Skeletal muscle satellite cell (primary cell): ENCODE measurements around the gene FAAH2.
"Not testable (repeated sequence)": the region's sequence is repeated elsewhere in the genome, so short reads cannot be mapped to it uniquely, and the experiment has no call there.

Experiments
- H3K27me3 ChIP-seq: 2 replicates; pipeline ENCODE4 v1.7.0; 2013; ENCODE audit warnings: low read length; ENCODE audit not compliant: control insufficient read depth, insufficient read depth
- H3K36me3 ChIP-seq: 2 replicates; pipeline ENCODE4 v1.7.0; 2013; ENCODE audit warnings: mild to moderate bottlenecking, control low read depth, low read length; ENCODE audit not compliant: insufficient read depth
- H3K4me1 ChIP-seq: 2 replicates; pipeline ENCODE4 v1.7.0; 2013; ENCODE audit warnings: low read length; ENCODE audit not compliant: control insufficient read depth, insufficient read depth
- H3K4me2 ChIP-seq: 2 replicates; pipeline ENCODE4 v1.7.0; 2013; ENCODE audit warnings: mild to moderate bottlenecking, low read length
- H3K4me3 ChIP-seq: 2 replicates; pipeline ENCODE4 v1.7.0; 2013; ENCODE audit warnings: low read length
- H3K9ac ChIP-seq: 2 replicates; pipeline ENCODE4 v1.7.0; 2013; ENCODE audit warnings: mild to moderate bottlenecking, low read depth, low read length, moderate library complexity
- H3K9me3 ChIP-seq: replicated peaks from 2 replicates; pipeline ENCODE4 v1.7.0; 2013; ENCODE audit warnings: mild to moderate bottlenecking, control low read depth, low read length

Gene FAAH2

DNA sequence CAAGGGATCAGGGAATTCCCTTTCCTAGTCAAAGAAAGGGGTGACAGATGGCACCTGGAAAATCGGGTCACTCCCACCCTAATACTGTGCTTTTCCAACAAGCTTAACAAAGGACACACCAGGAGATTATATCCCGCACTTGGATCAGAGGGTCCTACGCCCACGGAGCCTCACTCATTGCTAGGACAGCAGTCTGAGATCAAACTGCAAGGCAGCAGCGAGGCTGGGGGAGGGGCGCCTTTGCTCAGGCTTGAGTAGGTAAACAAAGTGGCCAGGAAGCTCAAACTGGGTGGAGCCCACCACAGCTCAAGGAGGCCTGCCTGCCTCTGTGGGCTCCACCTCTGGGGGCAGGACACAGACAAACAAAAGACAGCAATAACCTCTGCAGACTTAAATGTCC lies 9.2 kb downstream of the FAAH2 start:
- H3K27me3 ChIP-seq, H3K9me3 ChIP-seq, H3K4me1 ChIP-seq, H3K4me3 ChIP-seq, H3K36me3 ChIP-seq, H3K9ac ChIP-seq, H3K4me2 ChIP-seq: not testable (repeated sequence)

DNA sequence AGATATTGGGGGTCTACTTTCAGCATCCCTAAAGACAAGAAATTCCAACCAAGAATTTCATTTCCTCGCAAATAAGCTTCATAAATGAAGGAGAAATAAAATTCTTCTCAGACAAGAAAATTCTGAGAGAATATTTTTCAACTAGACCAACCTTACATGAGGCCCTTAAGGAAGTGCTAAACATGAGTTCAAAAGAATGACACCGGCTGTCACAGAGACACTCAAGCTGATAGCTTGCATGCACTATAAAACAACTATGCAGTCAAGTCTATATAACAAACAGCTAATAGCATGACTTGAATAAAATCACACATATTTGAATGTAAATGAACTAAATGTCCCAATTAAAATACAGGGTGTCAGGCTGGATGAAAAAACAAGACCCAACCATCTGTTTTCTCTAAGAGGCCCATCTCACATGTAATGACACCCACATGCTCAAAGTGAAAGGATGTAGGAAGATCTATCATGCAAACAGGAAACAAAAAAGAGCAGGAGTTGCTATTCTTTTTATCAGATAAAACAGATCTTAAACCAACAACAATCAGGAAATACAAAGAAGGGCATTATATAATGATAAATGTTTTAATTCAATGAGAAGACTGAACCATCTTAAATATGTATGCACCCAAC lies 27.2 kb downstream of the FAAH2 start:
- no peak overlapping the region for H3K9ac ChIP-seq
- H3K36me3 ChIP-seq = no peaks in the 10 kb centered on the region
- H3K4me1 ChIP-seq = no peaks in the 10 kb centered on the region
- no peaks in the 10 kb centered on the region for H3K9me3 ChIP-seq
- no peak overlapping the region for H3K4me3 ChIP-seq
- H3K27me3 ChIP-seq = no peaks in the 10 kb centered on the region
- H3K4me2 ChIP-seq = no peak overlapping the region

DNA sequence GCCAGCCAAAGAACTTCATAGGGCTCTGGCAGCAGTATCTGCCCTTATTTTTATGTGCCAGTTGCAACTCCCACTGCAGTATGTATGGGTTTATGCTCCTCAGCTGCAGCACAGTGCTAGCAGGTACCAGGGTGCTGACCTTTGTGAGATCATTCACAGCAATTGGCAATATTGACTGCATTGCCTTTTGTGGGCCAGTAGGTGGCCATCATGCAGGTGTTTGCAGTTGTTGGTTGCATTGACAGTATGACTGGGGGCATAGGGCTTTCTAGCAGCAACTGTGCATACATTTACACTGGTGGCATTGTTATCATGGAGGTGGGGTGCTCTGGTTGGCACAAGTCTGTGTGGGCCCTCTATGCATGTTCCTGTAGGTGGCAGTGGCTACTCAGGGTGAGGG lies 42.5 kb downstream of the FAAH2 start:
- no peak overlapping the region for H3K4me3 ChIP-seq
- H3K9me3 ChIP-seq = peaks cover 3% of the 10 kb centered on the region
- H3K36me3 ChIP-seq = no peaks in the 10 kb centered on the region
- no peak overlapping the region for H3K4me2 ChIP-seq
- H3K4me1 ChIP-seq = no peaks in the 10 kb centered on the region
- H3K27me3 ChIP-seq = no peaks in the 10 kb centered on the region
- no peak overlapping the region for H3K9ac ChIP-seq

GRCh38 chrX:57335790-57336189 lies 49.3 kb downstream of the FAAH2 start:
- H3K4me3 ChIP-seq, H3K9me3 ChIP-seq, H3K27me3 ChIP-seq, H3K36me3 ChIP-seq, H3K9ac ChIP-seq, H3K4me2 ChIP-seq, H3K4me1 ChIP-seq: not testable (repeated sequence)

GRCh38 chrX:57353472-57354132 lies 67.1 kb downstream of the FAAH2 start:
- Histone ChIP-seq H3K36me3 (no peaks in the 10 kb centered on the region), H3K27me3 (no peaks in the 10 kb centered on the region), H3K9me3 (no peaks in the 10 kb centered on the region), H3K4me3 (no peak overlapping the region), H3K4me1 (no peaks in the 10 kb centered on the region), H3K9ac (no peak overlapping the region), H3K4me2 (no peak overlapping the region)

GRCh38 chrX:57364145-57364544 lies 77.6 kb downstream of the FAAH2 start:
- H3K4me2 ChIP-seq = no peak overlapping the region
- no peak overlapping the region for H3K9ac ChIP-seq
- H3K27me3 ChIP-seq = no peaks in the 10 kb centered on the region
- H3K9me3 ChIP-seq = no peaks in the 10 kb centered on the region
- no peak overlapping the region for H3K4me3 ChIP-seq
- H3K4me1 ChIP-seq = no peaks in the 10 kb centered on the region
- no peaks in the 10 kb centered on the region for H3K36me3 ChIP-seq

- Histone ChIP-seq H3K4me3 (no peak overlapping the region), H3K27me3 (no peaks in the 10 kb centered on the region), H3K9me3 (no peaks in the 10 kb centered on the region), H3K36me3 (no peaks in the 10 kb centered on the region), H3K4me1 (no peaks in the 10 kb centered on the region), H3K4me2 (no peak overlapping the region), H3K9ac (no peak overlapping the region)
These were observed 79.9 kb downstream of the FAAH2 start for GRCh38 chrX:57366430-57366829.

GRCh38 chrX:57367649-57368048 lies 81.1 kb downstream of the FAAH2 start:
- Histone ChIP-seq H3K9ac (no peak overlapping the region), H3K36me3 (no peaks in the 10 kb centered on the region), H3K4me3 (no peak overlapping the region), H3K4me2 (no peak overlapping the region), H3K9me3 (no peaks in the 10 kb centered on the region), H3K27me3 (no peaks in the 10 kb centered on the region), H3K4me1 (no peaks in the 10 kb centered on the region)

- H3K4me3 ChIP-seq = no peak overlapping the region
- no peak overlapping the region for H3K4me2 ChIP-seq
- no peaks in the 10 kb centered on the region for H3K36me3 ChIP-seq
- no peaks in the 10 kb centered on the region for H3K4me1 ChIP-seq
- H3K9ac ChIP-seq = no peak overlapping the region
- no peaks in the 10 kb centered on the region for H3K9me3 ChIP-seq
- H3K27me3 ChIP-seq = no peaks in the 10 kb centered on the region
These were observed 81.7 kb downstream of the FAAH2 start for GRCh38 chrX:57368158-57368557.

DNA sequence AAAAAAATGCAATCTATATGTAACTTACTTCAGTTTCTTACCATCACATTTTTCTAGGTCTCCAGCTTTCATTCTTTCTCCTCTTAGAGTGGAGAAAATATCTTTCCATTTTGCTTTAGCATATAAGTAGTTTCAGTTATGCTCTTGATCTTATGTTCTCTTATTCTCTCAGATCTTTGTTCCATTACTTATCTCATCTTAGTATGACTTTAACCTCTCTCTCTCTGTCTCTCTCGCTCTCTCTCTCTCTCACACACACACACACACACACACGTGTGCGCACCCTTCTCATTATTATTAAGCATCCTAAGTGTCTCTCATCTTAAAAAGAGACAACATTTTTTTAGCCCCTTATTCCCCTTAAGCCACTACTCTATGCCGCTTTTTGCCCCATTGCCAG lies 92.8 kb downstream of the FAAH2 start:
- Histone ChIP-seq H3K27me3 (no peaks in the 10 kb centered on the region), H3K4me2 (no peak overlapping the region), H3K9ac (no peak overlapping the region), H3K4me3 (no peak overlapping the region), H3K4me1 (no peaks in the 10 kb centered on the region), H3K36me3 (no peaks in the 10 kb centered on the region), H3K9me3 (no peaks in the 10 kb centered on the region)

DNA sequence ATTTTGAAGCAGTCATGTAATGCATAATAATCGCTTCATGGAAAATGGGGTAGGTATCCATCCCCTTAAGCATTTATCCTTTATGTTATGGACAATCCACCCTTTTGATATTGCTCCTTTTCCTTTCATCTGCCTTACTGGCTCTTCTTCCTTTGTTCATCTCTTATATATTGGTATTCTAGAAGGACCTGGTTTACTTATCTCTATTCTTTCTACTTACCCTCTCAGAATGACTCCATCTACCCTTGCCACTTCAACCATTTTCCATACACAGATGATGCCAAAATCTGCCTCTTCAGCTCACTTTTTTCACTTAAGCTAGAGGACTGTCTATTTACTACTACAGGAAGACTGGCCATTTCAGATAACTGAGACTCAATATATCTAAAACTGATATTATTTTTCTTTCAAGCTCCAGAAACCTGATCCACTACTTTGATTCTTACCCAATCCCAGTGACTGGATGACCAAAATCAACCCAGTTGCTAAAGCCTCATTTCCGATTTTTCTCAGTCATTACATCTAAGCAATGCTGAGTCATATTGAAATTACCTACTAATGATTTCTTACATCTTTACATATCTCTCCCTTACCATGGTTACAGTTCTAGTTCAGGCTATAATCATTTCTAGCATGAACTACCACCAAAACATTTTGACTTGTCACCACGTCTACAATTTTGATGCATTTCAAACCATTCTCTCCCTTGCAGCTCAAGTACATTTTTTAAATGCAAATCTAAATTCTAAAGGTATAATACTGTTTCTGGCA lies 93.7 kb downstream of the FAAH2 start:
- Histone ChIP-seq H3K27me3 (no peaks in the 10 kb centered on the region), H3K9me3 (no peaks in the 10 kb centered on the region), H3K4me1 (no peaks in the 10 kb centered on the region), H3K4me3 (no peak overlapping the region), H3K4me2 (no peak overlapping the region), H3K9ac (no peak overlapping the region), H3K36me3 (no peaks in the 10 kb centered on the region)

GRCh38 chrX:57394162-57394561 lies 107.7 kb downstream of the FAAH2 start:
- H3K4me1 ChIP-seq, H3K4me3 ChIP-seq, H3K27me3 ChIP-seq, H3K4me2 ChIP-seq, H3K9ac ChIP-seq, H3K36me3 ChIP-seq, H3K9me3 ChIP-seq: not testable (repeated sequence)
